Right forelimb (tissue), 1 donor: ENCODE measurements around the gene LGMN.
"Not testable (repeated sequence)": the region's sequence is repeated elsewhere in the genome, so short reads cannot be mapped to it uniquely, and the experiment has no call there.

Experiments used
- DNase-seq: peaks from one replicate; pipeline ENCODE4 v3.0.0-alpha.2; 2018

LGMN gene

GRCh38 chr14:92748259-92749016, at the start of gene LGMN:
TSS of gene LGMN (minus strand) at chr14:92748627. CDS start at chr14:92732786, 15,841 bp downstream.
- DNase-seq: peak; percentile 92

GRCh38 chr14:92794961-92795360, 46.5 kb upstream of the LGMN start:
- no peak for DNase-seq

- DNase-seq: no peak
Measured at GRCh38 chr14:92794547-92794941, 46.1 kb upstream of the LGMN start.

GRCh38 chr14:92793709-92794546, 45.5 kb upstream of the LGMN start, which contains the start of gene GOLGA5:
TSS of gene GOLGA5 (plus strand) at chr14:92794305. CDS start at chr14:92797438, 3,133 bp downstream.
- DNase-seq: peak; percentile 100

- no peak for DNase-seq
Measured at GRCh38 chr14:92792885-92793284, 44.5 kb upstream of the LGMN start.

GRCh38 chr14:92789457-92790089, 41.1 kb upstream of the LGMN start:
- no peak for DNase-seq

GRCh38 chr14:92787554-92787953, 39.1 kb upstream of the LGMN start:
- DNase-seq: no peak

GRCh38 chr14:92786427-92786756, 38.0 kb upstream of the LGMN start:
- DNase-seq: no peak

GRCh38 chr14:92785667-92786426, 37.4 kb upstream of the LGMN start:
- DNase-seq: no peak

GRCh38 chr14:92783813-92784431, 35.5 kb upstream of the LGMN start:
- DNase-seq: no peak

GRCh38 chr14:92781350-92781749, 32.9 kb upstream of the LGMN start:
- DNase-seq: no peak

GRCh38 chr14:92780444-92781232, 32.2 kb upstream of the LGMN start:
- no peak for DNase-seq

GRCh38 chr14:92778868-92779565, 30.6 kb upstream of the LGMN start:
- not testable (repeated sequence) for DNase-seq

- not testable (repeated sequence) for DNase-seq
Measured at GRCh38 chr14:92775292-92775691, 26.9 kb upstream of the LGMN start.

- no peak for DNase-seq
Measured at GRCh38 chr14:92774572-92774971, 26.1 kb upstream of the LGMN start.

- no peak for DNase-seq
Measured at GRCh38 chr14:92770484-92770883, 22.1 kb upstream of the LGMN start.

- no peak for DNase-seq
Measured at GRCh38 chr14:92768795-92769194, 20.4 kb upstream of the LGMN start.

GRCh38 chr14:92768236-92768635, 19.8 kb upstream of the LGMN start:
- not testable (repeated sequence) for DNase-seq

- not testable (repeated sequence) for DNase-seq
Measured at GRCh38 chr14:92763666-92764631, 15.5 kb upstream of the LGMN start.

- no peak for DNase-seq
Measured at GRCh38 chr14:92760524-92760805, 12.0 kb upstream of the LGMN start.
